IMR-90 (cell line): ENCODE results near the gene DZIP1. TPM values are rescaled to one million over a fixed set of nuclear protein-coding genes. Genes with fewer than 3 reads are reported as not detected.

ENCODE experiments used
- ATAC-seq: fragments of 200-7000 bp; cut with Tn5 transposase; 2 replicates; pipeline ENCODE4 v1.9.1; 2020; ENCODE audit warnings: low read depth, mild to moderate bottlenecking, moderate library complexity
- BruUV-seq: library from RNA; stranded (reverse); fragments of 400-500 nt; replicated peaks from 2 replicates; lab custom pipeline; 2021; lab: Mats Ljungman, UMichigan
- CTCF ChIA-PET: fragments of 300-600 bp; formaldehyde crosslinking; extraction: SDS; loops from one replicate; lab custom pipeline; 2021; ENCODE audit warnings: antibody characterized with exemption; lab: Yijun Ruan, JAX
- POLR2A ChIA-PET: fragments of 300-600 bp; sonication (Branson Sonifier 250); formaldehyde crosslinking; loops from one replicate; lab custom pipeline; 2022; ENCODE audit warnings: antibody characterized with exemption; ENCODE audit not compliant: unreplicated experiment; lab: Charles Lee
- DNase-seq: peaks from one replicate; pipeline ENCODE4 v3.0.0; 2013
- H2AFZ ChIP-seq: replicated peaks from 2 replicates; pipeline ENCODE3; 2013; ENCODE audit warnings: low read length, mild to moderate bottlenecking; ENCODE audit not compliant: poor library complexity
- H2AK5ac ChIP-seq: 2 replicates; pipeline ENCODE4 v1.6.1; 2013; ENCODE audit warnings: low read depth, low read length, inconsistent platforms
- H2AK9ac ChIP-seq: replicated peaks from 2 replicates; pipeline ENCODE3; 2013; ENCODE audit warnings: mild to moderate bottlenecking, low read depth, low read length, moderate library complexity; ENCODE audit not compliant: poor library complexity
- H2BK120ac ChIP-seq: 2 replicates; pipeline ENCODE4 v1.6.1; 2013; ENCODE audit warnings: low read depth, low read length, inconsistent platforms
- H2BK15ac ChIP-seq: 3 replicates; pipeline ENCODE4 v1.6.1; 2013; ENCODE audit warnings: low read depth, low read length, inconsistent platforms
- H2BK20ac ChIP-seq: 2 replicates; pipeline ENCODE4 v1.6.1; 2013; ENCODE audit warnings: low read depth, mild to moderate bottlenecking, inconsistent platforms, low read length, moderate library complexity
- H2BK5ac ChIP-seq: 2 replicates; pipeline ENCODE4 v1.6.1; 2013; ENCODE audit warnings: mild to moderate bottlenecking, low read depth, low read length, inconsistent platforms; ENCODE audit not compliant: poor library complexity, severe bottlenecking
- H3K14ac ChIP-seq: replicated peaks from 2 replicates; pipeline ENCODE4 v1.6.1; 2013; ENCODE audit warnings: low read depth, low read length, inconsistent platforms
- H3K18ac ChIP-seq: 2 replicates; pipeline ENCODE4 v1.6.1; 2013; ENCODE audit warnings: low read depth, low read length, control low read depth
- H3K23ac ChIP-seq: 2 replicates; pipeline ENCODE4 v1.6.1; 2013; ENCODE audit warnings: low read depth, low read length, inconsistent platforms
- H3K27ac ChIP-seq: 2 replicates; pipeline ENCODE4 v1.5.1; 2013; ENCODE audit warnings: mild to moderate bottlenecking, control low read depth, low read length; ENCODE audit not compliant: insufficient read depth
- H3K27me3 ChIP-seq: 2 replicates; pipeline ENCODE4 v1.6.1; 2013; ENCODE audit warnings: low read length; ENCODE audit not compliant: control insufficient read depth, insufficient read depth
- H3K36me3 ChIP-seq: 2 replicates; pipeline ENCODE4 v1.6.1; 2013; ENCODE audit warnings: low read length, mixed read lengths; ENCODE audit not compliant: control insufficient read depth, insufficient read depth
- H3K4ac ChIP-seq: 2 replicates; pipeline ENCODE4 v1.6.1; 2013; ENCODE audit warnings: low read depth, low read length, inconsistent platforms
- H3K4me1 ChIP-seq: 2 replicates; pipeline ENCODE4 v1.6.1; 2013; ENCODE audit warnings: low read length, mixed read lengths; ENCODE audit not compliant: control insufficient read depth, insufficient read depth
- H3K4me2 ChIP-seq: 2 replicates; pipeline ENCODE4 v1.6.1; 2013; ENCODE audit warnings: low read depth, mild to moderate bottlenecking, control low read depth, low read length, moderate library complexity
- H3K4me3 ChIP-seq: 2 replicates; pipeline ENCODE4 v1.5.1; 2013; ENCODE audit warnings: low read depth, mild to moderate bottlenecking, control low read depth, low read length, moderate library complexity; ENCODE audit not compliant: insufficient read depth
- H3K56ac ChIP-seq: 2 replicates; pipeline ENCODE4 v1.6.1; 2013; ENCODE audit warnings: low read length, inconsistent platforms; ENCODE audit not compliant: insufficient read depth; ENCODE audit errors: extremely low read depth
- H3K79me1 ChIP-seq, 2 experiments: 2 replicates each; pipeline ENCODE4 v1.6.1; 2013; ENCODE audit warnings: low read length in 2 of 2, inconsistent platforms in 1 of 2, low read depth in 1 of 2
- H3K9ac ChIP-seq: 2 replicates; pipeline ENCODE4 v1.6.1; 2013; ENCODE audit warnings: low read depth, low read length, control low read depth
- H3K9me1 ChIP-seq: 2 replicates; pipeline ENCODE4 v1.6.1; 2013; ENCODE audit warnings: low read length, inconsistent platforms; ENCODE audit not compliant: insufficient read depth
- H3K9me3 ChIP-seq: 2 replicates; pipeline ENCODE4 v1.6.1; 2013; ENCODE audit warnings: low read length; ENCODE audit not compliant: control insufficient read depth, insufficient read depth
- H4K20me1 ChIP-seq: 2 replicates; pipeline ENCODE4 v1.6.1; 2013; ENCODE audit warnings: low read length, inconsistent platforms; ENCODE audit not compliant: insufficient read depth
- H4K5ac ChIP-seq: 2 replicates; pipeline ENCODE4 v1.6.1; 2013; ENCODE audit warnings: mild to moderate bottlenecking, low read depth, low read length, control low read depth
- H4K8ac ChIP-seq, 2 experiments: 2 replicates each; pipeline ENCODE4 v1.6.1; 2013; ENCODE audit warnings: low read depth in 2 of 2, low read length in 2 of 2, control low read depth in 1 of 2, inconsistent platforms in 1 of 2
- H4K91ac ChIP-seq: 2 replicates; pipeline ENCODE4 v1.6.1; 2013; ENCODE audit warnings: low read depth, low read length, inconsistent platforms; ENCODE audit not compliant: insufficient read depth
- BHLHE40 ChIP-seq: fragments of 150-350 bp; IDR thresholded peaks from 2 replicates; pipeline ENCODE4 v1.6.1; 2016; ENCODE audit warnings: mild to moderate bottlenecking, low read depth, low read length
- CEBPB ChIP-seq: IDR thresholded peaks from 2 replicates; pipeline ENCODE4 v1.6.1; 2012; ENCODE audit warnings: low read depth, low read length, improper control_type of control experiment
- CHD1 ChIP-seq: IDR thresholded peaks from 2 replicates; pipeline ENCODE4 v1.6.1; 2012; ENCODE audit warnings: low read depth, low read length, improper control_type of control experiment
- FOS ChIP-seq: fragments of 150-350 bp; IDR thresholded peaks from 2 replicates; pipeline ENCODE4 v1.6.1; 2016; ENCODE audit warnings: low read depth, low read length
- MAFK ChIP-seq: IDR thresholded peaks from 2 replicates; pipeline ENCODE4 v1.6.1; 2012; ENCODE audit warnings: low read depth, low read length, improper control_type of control experiment
- MAZ ChIP-seq: IDR thresholded peaks from 2 replicates; pipeline ENCODE4 v1.6.1; 2012; ENCODE audit warnings: low read depth, mild to moderate bottlenecking, low read length, improper control_type of control experiment, moderate library complexity, borderline replicate concordance
- MXI1 ChIP-seq: IDR thresholded peaks from 2 replicates; pipeline ENCODE4 v1.6.1; 2012; ENCODE audit warnings: low read depth, mild to moderate bottlenecking, low read length, moderate library complexity, borderline replicate concordance
- NFE2L2 ChIP-seq: fragments of 150-350 bp; IDR thresholded peaks from 2 replicates; pipeline ENCODE4 v1.6.1; 2016; ENCODE audit warnings: low read depth, mild to moderate bottlenecking, low read length
- POLR2A ChIP-seq: IDR thresholded peaks from 2 replicates; pipeline ENCODE4 v1.6.1; 2012; ENCODE audit warnings: mild to moderate bottlenecking, low read depth, low read length
- RAD21 ChIP-seq: IDR thresholded peaks from 2 replicates; pipeline ENCODE4 v1.6.1; 2012; ENCODE audit warnings: low read length, improper control_type of control experiment
- RCOR1 ChIP-seq: IDR thresholded peaks from 2 replicates; pipeline ENCODE4 v1.6.1; 2012; ENCODE audit warnings: mild to moderate bottlenecking, low read length, improper control_type of control experiment; ENCODE audit not compliant: insufficient replicate concordance
- SMC3 ChIP-seq: fragments of 150-350 bp; IDR thresholded peaks from 2 replicates; pipeline ENCODE4 v1.6.1; 2016; ENCODE audit warnings: low read depth, mild to moderate bottlenecking, antibody characterized with exemption, low read length, moderate library complexity
- WGBS, 2 experiments: methylation state at CpG; one replicate each; pipeline versions ENCODE4 v1.1.5 to v1.1.7; 2013; ENCODE audit warnings: missing lambda C conversion rate in 2 of 2; ENCODE audit not compliant: insufficient read length in 1 of 2; ENCODE audit errors: extremely low coverage in 2 of 2; 5-methylcytosine and 5-hydroxymethylcytosine counted together
- dilution Hi-C: fragments of 300-500 bp; cut with HindIII; formaldehyde crosslinking; loops from one replicate; pipeline ENCODE4 v1.14.3; 2018; ENCODE audit warnings: low sequenced_read_pairs; ENCODE audit not compliant: unreplicated experiment
- in situ Hi-C: fragments of 300-500 bp; cut with MboI; formaldehyde crosslinking; loops from 3 replicates; pipeline ENCODE4 v1.14.3; 2019; ENCODE audit warnings: low sequenced_read_pairs, inconsistent platforms, mixed read lengths
- intact Hi-C: fragments of 100-400 bp; cut with micrococcal nuclease; formaldehyde crosslinking; loops from 2 replicates; pipeline ENCODE4 v1.10.0; 2022
- polyA plus RNA-seq, 3 experiments: library from polyadenylated mRNA; depleted of rRNA; stranded (reverse); fragments of >200 nt; gene quantifications; 2 replicates each; pipeline ENCODE4 v1.2.3, GENCODE V29; 2012; ENCODE audit warnings: low replicate concordance in 1 of 3
- total RNA-seq: library from RNA; depleted of rRNA; stranded (reverse); fragments of >200 nt; gene quantifications from 2 replicates; pipeline ENCODE4 v1.2.3, GENCODE V29; 2012
- TF ChIP-seq, protein P1 (sequence below): conservative IDR thresholded peaks from 2 replicates; pipeline ENCODE4 v1.5.1; 2012; ENCODE audit warnings: mild to moderate bottlenecking, low read depth, low read length, improper control_type of control experiment
- TF ChIP-seq, protein P2 (sequence below): fragments of 150-350 bp; IDR thresholded peaks from 2 replicates; pipeline ENCODE4 v1.6.1; 2017; ENCODE audit warnings: mild to moderate bottlenecking, antibody characterized with exemption, low read length, low read depth
- TF ChIP-seq, protein P3 (sequence below): fragments of 150-350 bp; IDR thresholded peaks from 2 replicates; pipeline ENCODE4 v1.6.1; 2016; ENCODE audit warnings: low read depth, mild to moderate bottlenecking, low read length, moderate library complexity, borderline replicate concordance

DZIP1 gene
- total and polyA plus RNA-seq, 2 of the 4 experiments (the other 2 are of a cell fraction) = 12.2 to 15.9 TPM

- ChIA-PET CTCF (interaction anchor here (1.8 kb wide), 1 partner anchor 11 kb away, joined by 7 read pairs; no protein-coding TSS in a partner anchor), POLR2A (no interaction called here)
- in situ Hi-C loops (no loop called here), intact Hi-C loops (no loop called here), dilution Hi-C loops (no loop called here)
- Histone ChIP-seq H4K5ac (no peak within 1 kb of the TSS), H3K4me2 (no peak within 1 kb of the TSS), H3K27ac (no peak within 1 kb of the TSS), H3K14ac (no peak within 1 kb of the TSS), H3K9me3 (peaks cover 13% of the 10 kb centered on the region), H3K4me3 (no peak within 1 kb of the TSS), H4K20me1 (no peaks in the 10 kb centered on the region), H3K56ac (no peak within 1 kb of the TSS), H3K18ac (no peak within 1 kb of the TSS), H3K9ac (no peak within 1 kb of the TSS), H2BK15ac (no peak within 1 kb of the TSS), H4K91ac (no peak within 1 kb of the TSS), H2BK20ac (no peak within 1 kb of the TSS), H3K4ac (no peak within 1 kb of the TSS), H3K27me3 (peaks cover 72% of the 10 kb centered on the region), H2BK5ac (no peak within 1 kb of the TSS), H3K9me1 (no peaks in the 10 kb centered on the region), H3K23ac (no peak within 1 kb of the TSS), H4K8ac (no peak within 1 kb of the TSS), H2AK9ac (no peak within 1 kb of the TSS), H2AFZ (peak within 1 kb of the TSS; percentile 53), H2BK120ac (no peak within 1 kb of the TSS), H3K4me1 (no peaks in the 10 kb centered on the region), H3K79me1 (no peaks in the 10 kb centered on the region), H2AK5ac (no peak within 1 kb of the TSS), H3K36me3 (no peaks in the 10 kb centered on the region)
- BruUV-seq = no TSS peak
- WGBS, 2 experiments = 6% methylated on average over 14 of the region's 70 CpGs; no CpG with 5 or more reads in 1 of the 2 experiments
- ATAC-seq = no peak
- DNase-seq = no peak
- no peak for TF ChIP-seq SMC3
- no peak for TF ChIP-seq CHD1
- TF ChIP-seq, protein P1, sequence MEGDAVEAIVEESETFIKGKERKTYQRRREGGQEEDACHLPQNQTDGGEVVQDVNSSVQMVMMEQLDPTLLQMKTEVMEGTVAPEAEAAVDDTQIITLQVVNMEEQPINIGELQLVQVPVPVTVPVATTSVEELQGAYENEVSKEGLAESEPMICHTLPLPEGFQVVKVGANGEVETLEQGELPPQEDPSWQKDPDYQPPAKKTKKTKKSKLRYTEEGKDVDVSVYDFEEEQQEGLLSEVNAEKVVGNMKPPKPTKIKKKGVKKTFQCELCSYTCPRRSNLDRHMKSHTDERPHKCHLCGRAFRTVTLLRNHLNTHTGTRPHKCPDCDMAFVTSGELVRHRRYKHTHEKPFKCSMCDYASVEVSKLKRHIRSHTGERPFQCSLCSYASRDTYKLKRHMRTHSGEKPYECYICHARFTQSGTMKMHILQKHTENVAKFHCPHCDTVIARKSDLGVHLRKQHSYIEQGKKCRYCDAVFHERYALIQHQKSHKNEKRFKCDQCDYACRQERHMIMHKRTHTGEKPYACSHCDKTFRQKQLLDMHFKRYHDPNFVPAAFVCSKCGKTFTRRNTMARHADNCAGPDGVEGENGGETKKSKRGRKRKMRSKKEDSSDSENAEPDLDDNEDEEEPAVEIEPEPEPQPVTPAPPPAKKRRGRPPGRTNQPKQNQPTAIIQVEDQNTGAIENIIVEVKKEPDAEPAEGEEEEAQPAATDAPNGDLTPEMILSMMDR = no peak
- no peak for TF ChIP-seq NFE2L2
- no peak for TF ChIP-seq POLR2A
- TF ChIP-seq, protein P2, sequence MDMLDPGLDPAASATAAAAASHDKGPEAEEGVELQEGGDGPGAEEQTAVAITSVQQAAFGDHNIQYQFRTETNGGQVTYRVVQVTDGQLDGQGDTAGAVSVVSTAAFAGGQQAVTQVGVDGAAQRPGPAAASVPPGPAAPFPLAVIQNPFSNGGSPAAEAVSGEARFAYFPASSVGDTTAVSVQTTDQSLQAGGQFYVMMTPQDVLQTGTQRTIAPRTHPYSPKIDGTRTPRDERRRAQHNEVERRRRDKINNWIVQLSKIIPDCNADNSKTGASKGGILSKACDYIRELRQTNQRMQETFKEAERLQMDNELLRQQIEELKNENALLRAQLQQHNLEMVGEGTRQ = no peak
- TF ChIP-seq RAD21 = no peak
- TF ChIP-seq CEBPB = no peak
- no peak for TF ChIP-seq BHLHE40
- no peak for TF ChIP-seq RCOR1
- TF ChIP-seq MXI1 = no peak
- TF ChIP-seq, protein P3, sequence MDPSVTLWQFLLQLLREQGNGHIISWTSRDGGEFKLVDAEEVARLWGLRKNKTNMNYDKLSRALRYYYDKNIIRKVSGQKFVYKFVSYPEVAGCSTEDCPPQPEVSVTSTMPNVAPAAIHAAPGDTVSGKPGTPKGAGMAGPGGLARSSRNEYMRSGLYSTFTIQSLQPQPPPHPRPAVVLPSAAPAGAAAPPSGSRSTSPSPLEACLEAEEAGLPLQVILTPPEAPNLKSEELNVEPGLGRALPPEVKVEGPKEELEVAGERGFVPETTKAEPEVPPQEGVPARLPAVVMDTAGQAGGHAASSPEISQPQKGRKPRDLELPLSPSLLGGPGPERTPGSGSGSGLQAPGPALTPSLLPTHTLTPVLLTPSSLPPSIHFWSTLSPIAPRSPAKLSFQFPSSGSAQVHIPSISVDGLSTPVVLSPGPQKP = no peak
- no peak for TF ChIP-seq MAFK
- TF ChIP-seq MAZ = no peak
- TF ChIP-seq FOS = no peak
Observed at GRCh38 chr13:95552539-95553441, 91.7 kb downstream of the DZIP1 start, which contains the start of gene CLDN10. TSS of gene CLDN10 (plus strand) at chr13:95552720. CDS start at chr13:95552754, 34 bp downstream.
